ENCODE data around the gene CELF2. TPM values are rescaled to one million over a fixed set of nuclear protein-coding genes. Genes with fewer than 3 reads are reported as not detected.

The CELF2 gene
- total RNA-seq, 2 experiments from 2014 or later, result 197 to 205 TPM

GRCh38 chr10:11270858-11271179 is 253.1 kb downstream of the CELF2 start:
- ChIA-PET CTCF (interaction anchor here (0.7 to 1.8 kb wide), 9 partner anchors 9 to 157 kb away, joined by 3 to 6 read pairs (median 4); no protein-coding TSS in a partner anchor), POLR2A (interaction anchor here (0.8 to 2.2 kb wide), 2 partner anchors 100 to 106 kb away, joined by 3 to 6 read pairs; no protein-coding TSS in a partner anchor)
- Mint-ChIP-seq H3K4me1 (ENCODE audit: low read depth) (peaks cover 73% of the 10 kb centered on the region), H3K27ac (peak overlapping the region; percentile 93), H3K27me3 (no peaks in the 10 kb centered on the region), H3K4me3 (no peak overlapping the region), H3K9me3 (no peaks in the 10 kb centered on the region), H3K36me3 (ENCODE audit: low read depth) (no peaks in the 10 kb centered on the region)
- Histone ChIP-seq H3K4me1 (ENCODE audit: insufficient read depth, low read length) (peaks cover 19% of the 10 kb centered on the region), H3K4me3 (ENCODE audit: low read length) (no peak overlapping the region), H3K9me3 (ENCODE audit: control insufficient read depth in 1 of 2, insufficient read depth in 1 of 2, low read length in 2 of 2) (no peaks in the 10 kb centered on the region), H3K36me3 (ENCODE audit: insufficient read depth, low read length) (peaks cover 97% of the 10 kb centered on the region), H3K27me3 (ENCODE audit: control insufficient read depth in 1 of 2, insufficient read depth in 2 of 2, low read length in 2 of 2) (no peaks in the 10 kb centered on the region), H3K27ac (ENCODE audit: low read depth in 1 of 2, low read length in 2 of 2) (peak overlapping the region in 1 of 2 donors; percentile 29)
- DNase-seq (no peak), ATAC-seq (ENCODE audit: poor library complexity) (no peak)
- intact Hi-C loops (cut with DNase I, micrococcal nuclease), result loop anchor here (1.0 to 10.0 kb wide), 4 partner anchors 158 to 1936 kb away; no protein-coding TSS in a partner anchor
- TF ChIP-seq, protein P1, sequence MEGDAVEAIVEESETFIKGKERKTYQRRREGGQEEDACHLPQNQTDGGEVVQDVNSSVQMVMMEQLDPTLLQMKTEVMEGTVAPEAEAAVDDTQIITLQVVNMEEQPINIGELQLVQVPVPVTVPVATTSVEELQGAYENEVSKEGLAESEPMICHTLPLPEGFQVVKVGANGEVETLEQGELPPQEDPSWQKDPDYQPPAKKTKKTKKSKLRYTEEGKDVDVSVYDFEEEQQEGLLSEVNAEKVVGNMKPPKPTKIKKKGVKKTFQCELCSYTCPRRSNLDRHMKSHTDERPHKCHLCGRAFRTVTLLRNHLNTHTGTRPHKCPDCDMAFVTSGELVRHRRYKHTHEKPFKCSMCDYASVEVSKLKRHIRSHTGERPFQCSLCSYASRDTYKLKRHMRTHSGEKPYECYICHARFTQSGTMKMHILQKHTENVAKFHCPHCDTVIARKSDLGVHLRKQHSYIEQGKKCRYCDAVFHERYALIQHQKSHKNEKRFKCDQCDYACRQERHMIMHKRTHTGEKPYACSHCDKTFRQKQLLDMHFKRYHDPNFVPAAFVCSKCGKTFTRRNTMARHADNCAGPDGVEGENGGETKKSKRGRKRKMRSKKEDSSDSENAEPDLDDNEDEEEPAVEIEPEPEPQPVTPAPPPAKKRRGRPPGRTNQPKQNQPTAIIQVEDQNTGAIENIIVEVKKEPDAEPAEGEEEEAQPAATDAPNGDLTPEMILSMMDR (IDR thresholded peaks at IDR 0.05), result peak; percentile 36

GRCh38 chr10:11272915-11273389 is 255.3 kb downstream of the CELF2 start:
- H3K4me1 Mint-ChIP-seq (ENCODE audit: low read depth), result peaks cover 56% of the 10 kb centered on the region
- POLR2A ChIA-PET, result no interaction called here
- CTCF ChIA-PET, result no interaction called here

GRCh38 chr10:11274452-11274851 is 256.8 kb downstream of the CELF2 start:
- POLR2A ChIA-PET, result interaction anchor here (1.0 kb wide), 1 partner anchor 16 kb away, joined by 4 read pairs; no protein-coding TSS in a partner anchor
- Histone ChIP-seq H3K27me3 (ENCODE audit: control insufficient read depth in 1 of 2, insufficient read depth in 2 of 2, low read length in 2 of 2) (no peaks in the 10 kb centered on the region), H3K4me1 (ENCODE audit: insufficient read depth, low read length) (peaks cover 15% of the 10 kb centered on the region), H3K36me3 (ENCODE audit: insufficient read depth, low read length) (peaks cover 100% of the 10 kb centered on the region), H3K4me3 (ENCODE audit: low read length) (no peak overlapping the region), H3K9me3 (ENCODE audit: control insufficient read depth in 1 of 2, insufficient read depth in 1 of 2, low read length in 2 of 2) (no peaks in the 10 kb centered on the region), H3K27ac (ENCODE audit: low read depth in 1 of 2, low read length in 2 of 2) (no peak overlapping the region)
- Mint-ChIP-seq H3K4me3 (no peak overlapping the region), H3K27ac (peak overlapping the region; percentile 93), H3K36me3 (ENCODE audit: low read depth) (no peaks in the 10 kb centered on the region), H3K27me3 (no peaks in the 10 kb centered on the region), H3K9me3 (no peaks in the 10 kb centered on the region), H3K4me1 (ENCODE audit: low read depth) (peaks cover 44% of the 10 kb centered on the region)
- intact Hi-C loops (cut with DNase I, micrococcal nuclease), result loop anchor here (10.0 kb wide), 2 partner anchors 200 to 1940 kb away; no protein-coding TSS in a partner anchor
- CTCF ChIA-PET, result interaction anchor here (0.6 kb wide), 1 partner anchor 358 kb away, joined by 3 read pairs; no protein-coding TSS in a partner anchor
- TF ChIP-seq, protein P1 (IDR thresholded peaks at IDR 0.05), result no peak
- no peak for ATAC-seq (ENCODE audit: poor library complexity)
- DNase-seq, result no peak

More at GRCh38 chr10:11272915-11273389, 255.3 kb downstream of the CELF2 start:
- Histone ChIP-seq H3K27ac (ENCODE audit: low read depth in 1 of 2, low read length in 2 of 2) (no peak overlapping the region), H3K4me3 (ENCODE audit: low read length) (no peak overlapping the region), H3K9me3 (ENCODE audit: control insufficient read depth in 1 of 2, insufficient read depth in 1 of 2, low read length in 2 of 2) (no peaks in the 10 kb centered on the region), H3K4me1 (ENCODE audit: insufficient read depth, low read length) (peaks cover 16% of the 10 kb centered on the region), H3K27me3 (ENCODE audit: control insufficient read depth in 1 of 2, insufficient read depth in 2 of 2, low read length in 2 of 2) (no peaks in the 10 kb centered on the region), H3K36me3 (ENCODE audit: insufficient read depth, low read length) (peaks cover 100% of the 10 kb centered on the region)
- no peaks in the 10 kb centered on the region for H3K27me3 Mint-ChIP-seq
- ATAC-seq (ENCODE audit: poor library complexity), result no peak
- no peak overlapping the region for H3K4me3 Mint-ChIP-seq
- H3K27ac Mint-ChIP-seq, result peak overlapping the region; percentile 93
- no peaks in the 10 kb centered on the region for H3K36me3 Mint-ChIP-seq (ENCODE audit: low read depth)
- DNase-seq, result no peak
- TF ChIP-seq, protein P1 (IDR thresholded peaks at IDR 0.05), result no peak
- intact Hi-C loops (cut with DNase I, micrococcal nuclease), result loop anchor here (10.0 kb wide), 2 partner anchors 202 to 1938 kb away; no protein-coding TSS in a partner anchor
- no peaks in the 10 kb centered on the region for H3K9me3 Mint-ChIP-seq
